Activated CD8-positive, alpha-beta memory T cell treated with anti-CD3 and anti-CD28 coated beads, Interleukin-2, amount 10 ng/mL, durations not matched to agents 7 days and 5 days (primary cell): Measurements from ENCODE around the gene LRRIQ1. TPM values are rescaled to one million over a fixed set of nuclear protein-coding genes. Genes with fewer than 3 reads are reported as not detected.
A peak's percentile ranks its signal among the peaks of the same experiment; 100 is the strongest.
"Not testable (repeated sequence)": the region's sequence is repeated elsewhere in the genome, so short reads cannot be mapped to it uniquely, and the experiment has no call there.

Experiments used
- ATAC-seq: fragments of 150-1000 bp; cut with Tn5 transposase; one replicate; pipeline ENCODE4 v1.10.0; 2021; ENCODE audit warnings: moderate library complexity
- CTCF ChIA-PET: fragments of 350-600 bp; sonication (Branson Sonifier 250); formaldehyde crosslinking; loops from one replicate; lab custom pipeline; 2021; ENCODE audit warnings: antibody characterized with exemption; lab: Charles Lee
- DNase-seq: peaks from one replicate; pipeline ENCODE4 v3.0.0-alpha.2; 2020
- H3K27ac Mint-ChIP-seq: one replicate; pipeline ENCODE4 v1.8.0; 2021; ENCODE audit warnings: mild to moderate bottlenecking, mixed read lengths
- H3K27me3 Mint-ChIP-seq: one replicate; pipeline ENCODE4 v1.8.0; 2021; ENCODE audit warnings: mixed read lengths
- H3K36me3 Mint-ChIP-seq: one replicate; pipeline ENCODE4 v1.8.0; 2021; ENCODE audit warnings: mild to moderate bottlenecking, mixed read lengths
- H3K4me1 Mint-ChIP-seq: one replicate; pipeline ENCODE4 v1.8.0; 2021; ENCODE audit warnings: mixed read lengths
- H3K4me3 Mint-ChIP-seq: one replicate; pipeline ENCODE4 v1.8.0; 2021; ENCODE audit warnings: mild to moderate bottlenecking, moderate library complexity, mixed read lengths
- H3K9me3 Mint-ChIP-seq: one replicate; pipeline ENCODE4 v1.8.0; 2022; ENCODE audit warnings: low read depth, mixed read lengths
- total RNA-seq, 2 experiments: library from RNA; stranded (reverse); gene quantifications; one replicate each; pipeline ENCODE4 v1.2.3, GENCODE V29; 2021

LRRIQ1 gene
- total RNA-seq: not detected

- Mint-ChIP-seq H3K9me3 (no peaks in the 10 kb centered on the region), H3K27ac (no peak within 1 kb of the TSS), H3K27me3 (no peaks in the 10 kb centered on the region), H3K4me3 (peak within 1 kb of the TSS; percentile 57), H3K4me1 (peaks cover 3% of the 10 kb centered on the region), H3K36me3 (no peaks in the 10 kb centered on the region)
- peak; percentile 43 for DNase-seq
- ATAC-seq: peak; percentile 61
- CTCF ChIA-PET: no interaction called here
These were observed at the start of gene LRRIQ1, which contains the start of gene TSPAN19 for GRCh38 chr12:85036234-85036707. Gene LRRIQ1, plus strand, starts transcription at chr12:85036351. Its CDS starts 1,826 bp downstream, at chr12:85038177. Gene TSPAN19, minus strand, starts transcription at chr12:85036277. Its CDS starts 6,331 bp downstream, at chr12:85029946.

- no peaks in the 10 kb centered on the region for H3K9me3 Mint-ChIP-seq
- H3K36me3 Mint-ChIP-seq: no peaks in the 10 kb centered on the region
- no peaks in the 10 kb centered on the region for H3K27me3 Mint-ChIP-seq
- ATAC-seq: no peak
- no peak for DNase-seq
- no peak overlapping the region for H3K4me3 Mint-ChIP-seq
- H3K27ac Mint-ChIP-seq: no peak overlapping the region
- CTCF ChIA-PET: no interaction called here
- H3K4me1 Mint-ChIP-seq: no peaks in the 10 kb centered on the region
These were observed 49.6 kb upstream of the LRRIQ1 start for GRCh38 chr12:84986586-84986985.

- no peak for ATAC-seq
- Mint-ChIP-seq H3K4me1 (no peaks in the 10 kb centered on the region), H3K27ac (no peak overlapping the region), H3K36me3 (no peaks in the 10 kb centered on the region), H3K4me3 (no peak overlapping the region), H3K27me3 (no peaks in the 10 kb centered on the region), H3K9me3 (no peaks in the 10 kb centered on the region)
- DNase-seq: no peak
- CTCF ChIA-PET: no interaction called here
These were observed 41.7 kb upstream of the LRRIQ1 start for GRCh38 chr12:84994426-84994825.

GRCh38 chr12:84995641-84996040 is 40.5 kb upstream of the LRRIQ1 start:
- no peaks in the 10 kb centered on the region for H3K4me1 Mint-ChIP-seq
- H3K9me3 Mint-ChIP-seq: peaks cover 3% of the 10 kb centered on the region
- ATAC-seq: no peak
- CTCF ChIA-PET: no interaction called here
- DNase-seq: no peak
- H3K27ac Mint-ChIP-seq: no peak overlapping the region
- no peaks in the 10 kb centered on the region for H3K36me3 Mint-ChIP-seq
- no peaks in the 10 kb centered on the region for H3K27me3 Mint-ChIP-seq
- no peak overlapping the region for H3K4me3 Mint-ChIP-seq

GRCh38 chr12:84996759-84997158 is 39.4 kb upstream of the LRRIQ1 start:
- CTCF ChIA-PET: no interaction called here
- Mint-ChIP-seq H3K27ac (no peak overlapping the region), H3K9me3 (peaks cover 3% of the 10 kb centered on the region), H3K27me3 (no peaks in the 10 kb centered on the region), H3K4me1 (no peaks in the 10 kb centered on the region), H3K36me3 (no peaks in the 10 kb centered on the region), H3K4me3 (no peak overlapping the region)
- no peak for DNase-seq
- no peak for ATAC-seq

- Mint-ChIP-seq H3K36me3 (no peaks in the 10 kb centered on the region), H3K4me1 (no peaks in the 10 kb centered on the region), H3K27ac (no peak overlapping the region), H3K4me3 (no peak overlapping the region), H3K27me3 (no peaks in the 10 kb centered on the region), H3K9me3 (peaks cover 3% of the 10 kb centered on the region)
- no peak for DNase-seq
- ATAC-seq: no peak
- CTCF ChIA-PET: no interaction called here
These were observed 37.8 kb upstream of the LRRIQ1 start for GRCh38 chr12:84998341-84998740.

- Mint-ChIP-seq H3K9me3 (peaks cover 3% of the 10 kb centered on the region), H3K36me3 (no peaks in the 10 kb centered on the region), H3K27ac (no peak overlapping the region), H3K27me3 (no peaks in the 10 kb centered on the region), H3K4me3 (no peak overlapping the region), H3K4me1 (no peaks in the 10 kb centered on the region)
- ATAC-seq (no peak), DNase-seq (no peak)
- CTCF ChIA-PET: no interaction called here
These were observed 35.4 kb upstream of the LRRIQ1 start for GRCh38 chr12:85000729-85001128.

GRCh38 chr12:85002778-85003296 is 33.3 kb upstream of the LRRIQ1 start:
- no peak for ATAC-seq
- Mint-ChIP-seq H3K4me1 (no peaks in the 10 kb centered on the region), H3K9me3 (peaks cover 3% of the 10 kb centered on the region), H3K4me3 (no peak overlapping the region), H3K27ac (no peak overlapping the region), H3K27me3 (no peaks in the 10 kb centered on the region), H3K36me3 (no peaks in the 10 kb centered on the region)
- no peak for DNase-seq
- CTCF ChIA-PET: no interaction called here

- peaks cover 3% of the 10 kb centered on the region for H3K9me3 Mint-ChIP-seq
These were observed 31.9 kb upstream of the LRRIQ1 start for GRCh38 chr12:85004204-85004603.

GRCh38 chr12:85005047-85005446 is 31.1 kb upstream of the LRRIQ1 start:
- H3K27ac Mint-ChIP-seq, DNase-seq, H3K27me3 Mint-ChIP-seq, H3K4me1 Mint-ChIP-seq, ATAC-seq, CTCF ChIA-PET, H3K4me3 Mint-ChIP-seq, H3K36me3 Mint-ChIP-seq, H3K9me3 Mint-ChIP-seq: not testable (repeated sequence)

More at GRCh38 chr12:85004204-85004603, 31.9 kb upstream of the LRRIQ1 start:
- Mint-ChIP-seq H3K27me3 (no peaks in the 10 kb centered on the region), H3K4me3 (no peak overlapping the region), H3K4me1 (no peaks in the 10 kb centered on the region), H3K36me3 (no peaks in the 10 kb centered on the region), H3K27ac (no peak overlapping the region)
- ATAC-seq: no peak
- CTCF ChIA-PET: no interaction called here
- no peak for DNase-seq

GRCh38 chr12:85005615-85006014 is 30.5 kb upstream of the LRRIQ1 start:
- CTCF ChIA-PET: no interaction called here
- no peak for ATAC-seq
- no peak for DNase-seq
- Mint-ChIP-seq H3K36me3 (no peaks in the 10 kb centered on the region), H3K27ac (no peak overlapping the region), H3K4me1 (no peaks in the 10 kb centered on the region), H3K9me3 (peaks cover under 1% of the 10 kb centered on the region), H3K4me3 (no peak overlapping the region), H3K27me3 (no peaks in the 10 kb centered on the region)

GRCh38 chr12:85006206-85006605 is 29.9 kb upstream of the LRRIQ1 start:
- no peaks in the 10 kb centered on the region for H3K36me3 Mint-ChIP-seq
- no peak overlapping the region for H3K27ac Mint-ChIP-seq
- no peak for DNase-seq
- no peak overlapping the region for H3K4me3 Mint-ChIP-seq
- H3K27me3 Mint-ChIP-seq: no peaks in the 10 kb centered on the region
- CTCF ChIA-PET: no interaction called here
- H3K9me3 Mint-ChIP-seq: no peaks in the 10 kb centered on the region
- no peak for ATAC-seq
- H3K4me1 Mint-ChIP-seq: no peaks in the 10 kb centered on the region

- Mint-ChIP-seq H3K27ac (no peak overlapping the region), H3K4me1 (no peaks in the 10 kb centered on the region), H3K36me3 (no peaks in the 10 kb centered on the region), H3K9me3 (no peaks in the 10 kb centered on the region), H3K27me3 (no peaks in the 10 kb centered on the region), H3K4me3 (no peak overlapping the region)
- ATAC-seq (no peak), DNase-seq (no peak)
- CTCF ChIA-PET: no interaction called here
These were observed 28.3 kb upstream of the LRRIQ1 start for GRCh38 chr12:85007836-85008235.

GRCh38 chr12:85016413-85016812 is 19.7 kb upstream of the LRRIQ1 start:
- CTCF ChIA-PET: no interaction called here

More at GRCh38 chr12:85016413-85016812, 19.7 kb upstream of the LRRIQ1 start:
- H3K9me3 Mint-ChIP-seq: no peaks in the 10 kb centered on the region
- H3K4me1 Mint-ChIP-seq: no peaks in the 10 kb centered on the region
- H3K27me3 Mint-ChIP-seq: no peaks in the 10 kb centered on the region
- H3K27ac Mint-ChIP-seq: no peak overlapping the region
- ATAC-seq (no peak), DNase-seq (no peak)
- H3K36me3 Mint-ChIP-seq: no peaks in the 10 kb centered on the region
- no peak overlapping the region for H3K4me3 Mint-ChIP-seq
